NCI-H510A treated with DMSO at 0.1 percent for 48 hours (cell line): ENCODE data around the gene TRIM38.
"Not testable (repeated sequence)": the region's sequence is repeated elsewhere in the genome, so short reads cannot be mapped to it uniquely, and the experiment has no call there.

Source experiments
- DNase-seq: peaks from one replicate; lab custom pipeline; 2025; lab: John Stamatoyannopoulos, UW

TRIM38 gene

GRCh38 chr6:26006086-26006939 is 43.7 kb downstream of the TRIM38 start:
- no peak for DNase-seq

DNA sequence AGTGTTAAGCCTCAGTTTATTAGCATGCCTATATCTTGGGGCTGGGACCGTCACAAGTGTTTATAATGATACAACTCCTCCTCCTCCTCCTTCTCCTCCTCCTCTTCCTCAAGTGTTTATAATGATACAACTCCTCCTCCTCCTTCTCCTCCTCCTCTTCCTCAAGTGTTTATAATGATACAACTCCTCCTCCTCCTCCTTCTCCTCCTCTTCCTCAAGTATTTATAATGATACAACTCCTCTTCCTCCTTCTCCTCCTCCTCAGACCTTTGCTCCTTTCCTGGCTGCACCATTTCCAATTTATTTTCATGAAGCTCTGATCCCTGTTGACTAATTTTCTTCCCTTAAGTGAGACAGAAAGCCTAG is 44.3 kb downstream of the TRIM38 start:
- not testable (repeated sequence) for DNase-seq

- DNase-seq = no peak
Measured at GRCh38 chr6:26008470-26008869, 45.9 kb downstream of the TRIM38 start.

DNA sequence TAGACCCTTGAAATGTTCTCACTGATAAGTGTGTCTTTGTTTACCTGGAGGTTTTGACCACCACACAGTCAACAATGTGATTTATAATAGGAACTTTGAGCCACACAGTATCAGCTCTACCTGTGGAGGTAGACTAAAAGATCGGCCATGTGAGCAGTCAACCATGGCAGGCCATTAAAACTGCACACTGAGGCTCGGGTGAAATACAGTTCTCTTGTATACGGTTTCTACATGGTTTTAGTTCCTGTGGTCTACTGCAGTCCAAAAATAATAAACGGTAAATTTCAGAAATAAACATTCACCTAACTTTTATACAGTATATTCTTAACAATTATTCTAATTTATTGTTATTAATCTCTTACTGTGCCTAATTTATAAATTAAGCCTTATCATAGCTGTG is 47.2 kb downstream of the TRIM38 start:
- peak; percentile 32 for DNase-seq

DNA sequence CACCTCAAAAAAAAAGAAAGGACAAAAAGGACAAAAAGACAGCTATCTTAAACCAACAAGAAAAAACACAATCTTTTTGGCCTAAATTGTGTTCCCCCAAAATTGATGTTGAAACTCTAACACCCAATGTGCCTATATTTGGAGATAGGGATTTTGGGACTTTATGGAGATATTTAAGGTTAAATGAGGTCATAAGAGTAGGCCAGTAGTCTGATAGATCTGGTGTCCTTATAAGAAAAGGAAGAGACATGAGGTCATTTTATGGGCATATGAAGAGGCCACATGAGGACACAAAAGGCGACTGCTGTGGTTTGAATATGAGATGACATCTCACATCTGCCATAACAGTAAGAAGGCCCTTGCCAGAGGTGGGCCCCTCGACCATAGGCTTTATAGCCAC is 49.5 kb downstream of the TRIM38 start:
- DNase-seq = no peak

GRCh38 chr6:26014386-26014785 is 51.8 kb downstream of the TRIM38 start:
- not testable (repeated sequence) for DNase-seq

DNA sequence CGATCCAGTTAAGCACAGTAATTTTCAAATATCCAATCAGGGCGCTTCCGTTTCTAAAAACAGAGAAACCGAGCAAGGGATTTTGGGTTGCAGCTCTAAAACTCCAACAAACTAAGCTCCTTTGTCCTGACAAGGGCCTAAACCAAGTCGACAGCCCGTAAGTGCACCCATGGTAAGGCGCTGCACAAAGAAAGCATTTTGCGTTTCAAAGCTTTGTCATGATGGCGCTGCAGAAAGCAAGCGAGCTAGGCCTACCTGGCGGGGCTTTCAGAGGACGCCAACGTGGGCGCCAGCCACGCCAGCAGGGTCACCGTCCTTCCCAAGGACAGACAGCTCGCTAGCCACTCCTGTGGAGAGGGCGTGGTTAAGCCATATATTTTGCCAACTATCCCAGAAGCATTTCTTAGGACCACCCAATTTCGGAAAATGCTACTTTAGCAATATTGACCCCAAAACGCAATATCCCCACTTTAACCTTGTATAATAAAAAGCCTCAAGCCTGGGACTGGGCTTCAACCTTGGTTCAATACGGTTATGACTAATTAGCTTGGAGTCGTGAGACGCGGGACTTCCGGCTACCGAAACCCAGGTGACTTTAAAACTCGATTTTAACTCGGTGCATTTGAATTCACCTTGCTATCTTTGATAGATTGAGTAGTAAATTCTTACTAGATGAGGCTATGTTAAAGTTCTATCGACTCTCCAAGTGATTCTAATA is 53.8 kb downstream of the TRIM38 start:
- DNase-seq = no peak

- DNase-seq = no peak
Measured at GRCh38 chr6:26016963-26017631, 54.5 kb downstream of the TRIM38 start.

DNA sequence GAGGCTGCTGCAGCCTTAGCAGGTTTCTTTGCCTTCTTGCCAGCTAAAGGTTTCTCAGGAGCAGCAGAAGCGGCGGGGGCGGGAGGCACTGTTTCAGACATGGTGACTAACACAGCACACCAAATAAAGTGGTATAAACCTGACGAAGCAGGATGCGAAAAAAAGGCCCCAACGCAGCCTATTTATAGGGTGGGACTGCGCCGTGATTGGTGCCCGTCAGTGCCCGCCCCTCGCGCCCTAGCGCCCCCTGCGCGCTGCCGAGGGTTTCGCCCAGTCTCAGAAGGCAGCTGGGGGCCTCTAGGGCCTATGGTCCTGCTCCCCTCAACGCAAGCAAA is 55.0 kb downstream of the TRIM38 start:
- no peak for DNase-seq

GRCh38 chr6:26019261-26019830 is 56.7 kb downstream of the TRIM38 start:
- DNase-seq = no peak

DNA sequence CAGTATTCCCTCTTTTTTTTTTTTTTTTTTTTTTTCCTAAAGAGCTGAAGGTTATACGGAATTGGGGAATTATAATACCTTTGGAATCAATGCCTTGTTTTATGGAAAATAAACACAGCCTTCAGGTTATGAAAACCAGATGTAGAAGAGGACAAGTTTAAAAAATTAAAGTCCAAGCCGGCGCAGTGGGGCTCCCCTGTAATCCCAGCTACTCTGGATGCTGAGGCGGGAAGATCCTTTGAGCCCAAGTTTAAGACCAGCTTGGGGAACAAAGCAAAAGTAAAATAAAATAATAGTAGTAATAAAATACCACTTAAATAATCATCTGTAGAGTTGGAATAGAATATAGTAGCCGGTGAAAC is 57.3 kb downstream of the TRIM38 start:
- no peak for DNase-seq

GRCh38 chr6:26020329-26021000 is 57.9 kb downstream of the TRIM38 start:
- DNase-seq = peak; percentile 94

DNA sequence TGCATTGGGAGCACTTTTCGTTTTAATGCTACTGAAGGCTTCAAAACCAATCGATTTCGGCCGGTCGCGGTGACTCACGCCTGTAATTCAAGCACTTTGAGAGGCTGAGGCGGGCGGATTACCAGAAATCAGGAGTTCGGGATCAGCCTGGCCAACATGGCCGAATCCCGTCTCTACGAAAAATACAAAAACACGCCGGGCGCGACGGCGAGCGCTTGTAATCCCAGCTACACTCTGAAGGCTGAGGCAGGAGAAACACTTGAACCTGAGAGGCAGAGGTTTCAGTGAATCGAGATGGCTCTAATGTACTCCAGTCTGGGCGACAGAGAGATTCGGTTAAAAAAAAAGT is 58.4 kb downstream of the TRIM38 start:
- DNase-seq = no peak

DNA sequence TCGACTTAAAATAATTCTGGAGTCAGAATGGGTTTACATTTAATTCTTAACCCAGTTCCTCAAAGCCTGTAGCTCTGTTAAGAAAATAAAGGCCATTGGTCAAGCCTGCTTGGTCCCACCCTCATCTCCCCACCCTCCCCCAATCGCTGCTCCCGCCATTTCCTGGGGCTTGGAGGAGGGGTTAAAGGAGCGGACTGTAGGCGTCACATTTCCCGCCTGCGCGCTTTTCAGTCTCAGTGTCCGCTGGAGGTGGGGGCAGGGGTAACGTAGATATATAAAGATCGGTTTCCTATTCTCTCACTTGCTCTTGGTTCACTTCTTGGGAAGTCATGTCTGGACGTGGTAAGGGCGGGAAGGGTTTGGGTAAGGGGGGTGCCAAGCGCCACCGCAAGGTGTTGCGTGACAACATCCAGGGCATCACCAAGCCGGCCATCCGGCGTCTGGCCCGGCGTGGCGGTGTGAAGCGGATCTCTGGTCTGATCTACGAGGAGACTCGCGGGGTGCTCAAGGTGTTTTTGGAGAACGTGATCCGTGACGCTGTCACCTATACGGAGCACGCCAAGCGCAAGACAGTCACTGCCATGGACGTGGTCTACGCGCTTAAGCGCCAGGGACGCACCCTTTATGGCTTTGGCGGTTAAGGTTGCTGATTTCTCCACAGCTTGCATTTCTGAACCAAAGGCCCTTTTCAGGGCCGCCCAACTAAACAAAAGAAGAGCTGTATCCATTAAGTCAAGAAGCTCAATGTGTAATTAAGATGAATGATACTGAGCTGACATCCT is 58.9 kb downstream of the TRIM38 start:
- DNase-seq = peak; percentile 93

GRCh38 chr6:26022132-26022472 is 59.5 kb downstream of the TRIM38 start:
- DNase-seq = peak; percentile 72

GRCh38 chr6:26022737-26023136 is 60.1 kb downstream of the TRIM38 start:
- peak; percentile 21 for DNase-seq

DNA sequence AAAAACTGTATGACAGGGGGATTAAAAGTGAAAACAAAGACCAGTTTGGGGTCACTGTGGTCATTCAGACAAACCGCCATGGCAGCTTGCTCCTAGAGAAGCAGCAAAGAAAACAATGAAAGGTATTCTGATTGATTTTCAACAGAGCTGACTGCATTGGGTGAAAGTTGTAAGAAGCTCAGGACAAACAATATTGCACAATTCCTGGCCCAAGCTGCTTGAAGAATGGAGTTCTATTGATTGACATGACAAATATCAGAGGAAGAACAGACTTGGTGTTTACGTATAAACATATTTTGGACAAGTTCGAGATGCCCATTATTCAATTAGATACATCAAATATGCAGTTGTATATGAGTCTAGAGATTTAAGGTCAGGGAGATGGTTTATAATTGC is 62.0 kb downstream of the TRIM38 start:
- DNase-seq = no peak

DNA sequence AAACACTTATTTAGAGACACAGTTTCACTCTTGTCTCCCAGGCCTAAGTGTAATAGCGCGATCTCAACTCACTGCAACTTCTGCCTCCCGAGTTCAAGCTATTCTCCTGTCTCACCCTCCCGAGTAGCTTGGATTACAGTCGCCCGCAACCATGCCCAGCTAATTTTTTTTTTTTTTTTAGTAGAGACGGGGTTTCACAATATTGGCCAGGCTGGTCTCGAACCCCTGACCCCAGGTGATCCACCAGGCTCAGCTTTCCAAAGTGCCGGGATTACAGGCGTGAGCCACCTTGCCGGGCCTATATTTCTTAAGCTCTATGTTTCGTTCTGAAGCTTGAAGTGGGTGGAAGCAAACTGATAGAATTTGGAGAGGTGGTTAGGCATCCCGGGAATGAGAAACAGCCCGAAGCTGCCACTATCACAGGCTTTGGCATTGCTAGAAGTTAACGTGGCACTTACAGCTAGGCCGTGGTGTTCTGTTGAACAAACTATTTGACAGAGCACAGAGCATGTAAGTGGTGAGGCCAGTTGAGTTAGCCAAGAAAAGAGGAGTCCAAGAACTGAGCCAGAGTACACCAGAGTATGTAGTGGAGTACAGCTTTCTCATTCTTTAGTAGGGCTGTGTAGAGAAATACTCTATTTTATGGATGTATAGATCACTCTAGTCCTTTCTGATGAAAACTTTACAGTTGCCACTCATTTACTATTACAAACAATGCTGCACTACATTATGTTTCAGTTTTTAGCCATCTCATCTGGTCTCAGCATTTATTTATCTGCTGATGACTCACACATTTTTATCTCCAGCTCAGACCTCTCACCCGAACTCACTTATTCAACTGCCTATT is 62.7 kb downstream of the TRIM38 start:
- DNase-seq = no peak

DNA sequence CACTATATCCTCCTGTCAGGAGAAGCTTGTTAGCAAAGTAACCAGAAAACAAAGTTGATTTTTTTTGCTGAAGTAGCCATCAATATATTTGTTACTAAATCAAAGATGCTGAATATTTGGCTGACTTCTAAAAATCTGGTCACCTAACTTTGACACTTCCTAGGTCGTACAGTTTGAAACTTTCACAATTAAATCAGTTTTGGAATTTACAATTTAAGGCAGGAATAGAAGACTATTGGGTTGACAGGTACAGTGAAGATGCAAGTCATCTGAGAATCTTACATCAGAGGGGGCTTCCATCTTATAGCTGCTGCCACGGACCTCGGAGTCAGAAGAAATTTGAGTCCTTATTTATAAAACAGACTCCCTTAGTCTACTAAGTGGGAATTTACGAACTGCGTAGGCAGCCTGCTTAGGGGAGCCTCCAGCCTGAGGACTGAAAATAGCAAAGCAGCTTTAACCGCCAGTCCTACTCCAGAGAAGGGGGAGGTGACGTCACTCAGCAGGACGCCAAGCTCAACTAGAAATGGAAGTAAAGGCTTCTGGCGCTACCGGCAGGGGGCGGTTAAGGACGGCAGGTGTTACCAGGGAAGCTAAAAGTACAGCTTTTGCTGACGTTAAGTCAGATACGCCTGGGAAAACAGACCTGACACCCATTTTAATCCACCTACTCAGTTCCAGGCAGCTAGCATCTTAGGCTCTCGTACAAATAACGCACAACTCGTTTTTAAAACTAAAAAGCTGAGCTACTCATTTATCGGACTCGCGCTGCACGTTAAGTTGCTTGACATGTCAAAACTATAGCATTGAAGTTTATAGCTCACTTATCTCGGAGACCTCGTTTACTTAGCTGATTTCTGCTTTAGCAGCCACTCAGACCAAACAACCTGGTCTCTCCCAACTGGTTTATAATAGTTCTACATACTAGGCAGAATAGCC is 63.6 kb downstream of the TRIM38 start:
- DNase-seq = peak; percentile 97
